Thoracic aorta (tissue), 2 donors: ENCODE data around the gene TDRD12. TPM values are rescaled to one million over a fixed set of nuclear protein-coding genes. Genes with fewer than 3 reads are reported as not detected.

Experiments
- ATAC-seq: fragments of 150-250 bp; one replicate; pipeline ENCODE4 v1.8.0; 2017; ENCODE audit warnings: low read depth; ENCODE audit not compliant: insufficient number of reproducible peaks, low FRiP score
- DNase-seq: peaks from one replicate; pipeline ENCODE4 v3.0.0-alpha.2; 2020; ENCODE audit warnings: low spot score
- H3K27ac ChIP-seq, 2 donors: fragments of 200-600 bp; sonication (generic); 1 replicate in 1 of 2; 2 replicates in 1 of 2; pipeline ENCODE4 v1.5.1; 2016; ENCODE audit warnings: mild to moderate bottlenecking in 2 of 2, moderate library complexity in 2 of 2
- H3K27me3 ChIP-seq: fragments of 200-600 bp; sonication (generic); replicated peaks from 2 replicates; pipeline ENCODE4 v1.6.0; 2016; ENCODE audit warnings: mild to moderate bottlenecking; ENCODE audit not compliant: insufficient read depth
- H3K36me3 ChIP-seq: fragments of 200-600 bp; sonication (generic); one replicate; pipeline ENCODE4 v1.5.1; 2016
- H3K4me1 ChIP-seq, 2 donors: fragments of 200-600 bp; sonication (generic); 1 replicate in 1 of 2; 2 replicates in 1 of 2; pipeline versions ENCODE4 v1.5.1 to v1.6.0; 2016; ENCODE audit warnings: low read depth in 2 of 2, mild to moderate bottlenecking in 1 of 2; ENCODE audit not compliant: control insufficient read depth in 1 of 2
- H3K4me3 ChIP-seq: fragments of 200-600 bp; sonication (generic); 2 replicates; pipeline ENCODE4 v1.5.1; 2016; ENCODE audit warnings: mild to moderate bottlenecking
- H3K9me3 ChIP-seq: fragments of 200-600 bp; sonication (generic); 2 replicates; pipeline ENCODE4 v1.5.1; 2016
- total RNA-seq, 2 donors: library from RNA; depleted of rRNA; stranded (reverse); fragments of >200 nt; gene quantifications; one replicate each; pipeline versions ENCODE4 v1.1.0 to v1.2.3, GENCODE V29; 2016
- TF ChIP-seq, protein P1 (sequence below): fragments of 200-600 bp; sonication (generic); IDR thresholded peaks from one replicate; pipeline ENCODE4 v1.5.1; 2019; ENCODE audit warnings: antibody characterized with exemption

The TDRD12 gene
- total RNA-seq, 2 donors from 2014 or later: not detected

DNA sequence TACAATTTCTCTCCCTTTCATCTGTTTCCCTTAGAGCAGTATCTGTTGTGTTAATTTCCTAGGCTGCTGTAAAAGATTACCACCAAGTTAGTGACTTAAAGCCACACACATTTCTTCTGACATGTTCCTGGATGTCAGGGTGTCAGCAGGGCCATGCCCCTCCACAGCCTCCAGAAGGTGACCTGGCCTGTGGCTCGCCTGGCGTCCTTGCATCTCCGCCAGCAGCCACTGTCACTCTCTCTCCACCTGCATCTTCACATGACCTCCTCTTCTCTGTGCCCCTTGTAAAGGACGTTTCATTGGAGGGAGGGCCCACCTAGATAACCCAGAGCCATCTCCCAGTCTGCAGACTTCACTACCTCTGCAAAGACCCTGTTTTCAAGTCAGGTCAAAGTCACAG, 88.7 kb downstream of the TDRD12 start:
- Histone ChIP-seq H3K4me3 (no peak overlapping the region), H3K27me3 (no peaks in the 10 kb centered on the region), H3K27ac (no peak overlapping the region), H3K36me3 (no peaks in the 10 kb centered on the region), H3K4me1 (no peaks in the 10 kb centered on the region), H3K9me3 (no peaks in the 10 kb centered on the region)
- TF ChIP-seq, protein P1, sequence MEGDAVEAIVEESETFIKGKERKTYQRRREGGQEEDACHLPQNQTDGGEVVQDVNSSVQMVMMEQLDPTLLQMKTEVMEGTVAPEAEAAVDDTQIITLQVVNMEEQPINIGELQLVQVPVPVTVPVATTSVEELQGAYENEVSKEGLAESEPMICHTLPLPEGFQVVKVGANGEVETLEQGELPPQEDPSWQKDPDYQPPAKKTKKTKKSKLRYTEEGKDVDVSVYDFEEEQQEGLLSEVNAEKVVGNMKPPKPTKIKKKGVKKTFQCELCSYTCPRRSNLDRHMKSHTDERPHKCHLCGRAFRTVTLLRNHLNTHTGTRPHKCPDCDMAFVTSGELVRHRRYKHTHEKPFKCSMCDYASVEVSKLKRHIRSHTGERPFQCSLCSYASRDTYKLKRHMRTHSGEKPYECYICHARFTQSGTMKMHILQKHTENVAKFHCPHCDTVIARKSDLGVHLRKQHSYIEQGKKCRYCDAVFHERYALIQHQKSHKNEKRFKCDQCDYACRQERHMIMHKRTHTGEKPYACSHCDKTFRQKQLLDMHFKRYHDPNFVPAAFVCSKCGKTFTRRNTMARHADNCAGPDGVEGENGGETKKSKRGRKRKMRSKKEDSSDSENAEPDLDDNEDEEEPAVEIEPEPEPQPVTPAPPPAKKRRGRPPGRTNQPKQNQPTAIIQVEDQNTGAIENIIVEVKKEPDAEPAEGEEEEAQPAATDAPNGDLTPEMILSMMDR: no peak
- DNase-seq: no peak
- ATAC-seq: no peak

DNA sequence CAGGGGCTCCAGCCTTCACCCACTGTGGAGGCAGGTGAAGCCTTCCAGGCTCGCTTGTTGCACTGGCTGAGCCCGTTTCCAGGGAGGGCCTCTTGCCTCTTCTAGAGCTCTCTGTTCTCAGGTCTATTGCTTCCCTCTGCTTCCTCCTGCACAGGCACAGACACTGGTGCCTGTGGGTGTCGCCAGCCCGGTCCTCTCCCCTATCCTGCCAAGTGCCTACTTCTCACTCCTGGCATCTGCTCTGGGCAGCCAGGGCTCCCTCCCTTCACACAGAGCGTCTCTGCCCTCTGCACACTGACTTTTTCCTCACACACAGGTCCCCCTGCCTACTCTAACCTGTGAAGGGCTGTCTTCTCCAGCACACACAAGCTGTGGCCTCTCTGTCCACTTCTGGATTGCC, 89.7 kb downstream of the TDRD12 start:
- ATAC-seq (no peak), DNase-seq (no peak)
- no peaks in the 10 kb centered on the region for H3K27me3 ChIP-seq
- TF ChIP-seq, protein P1: no peak
- H3K4me3 ChIP-seq: no peak overlapping the region
- H3K9me3 ChIP-seq: no peaks in the 10 kb centered on the region
- H3K36me3 ChIP-seq: no peaks in the 10 kb centered on the region
- no peak overlapping the region for H3K27ac ChIP-seq
- no peaks in the 10 kb centered on the region for H3K4me1 ChIP-seq

DNA sequence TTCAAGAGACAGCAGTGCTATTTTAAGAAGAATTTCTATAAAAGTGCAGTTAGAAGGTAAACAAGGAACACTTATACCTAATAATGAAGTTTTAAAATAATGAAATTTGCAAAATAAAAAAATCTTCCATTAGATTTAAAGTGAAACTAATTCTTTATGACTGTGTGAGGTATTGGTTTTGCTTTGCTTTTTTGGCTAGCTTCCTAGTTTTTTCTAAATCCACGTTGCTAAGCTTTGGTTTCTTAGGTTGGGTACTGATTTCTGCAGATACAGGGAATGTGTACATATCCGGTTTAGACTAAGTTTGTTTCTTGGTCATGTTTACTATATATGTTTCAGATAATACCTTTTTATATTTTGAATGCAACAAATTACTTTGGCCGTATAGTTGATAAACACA, 90.2 kb downstream of the TDRD12 start:
- no peak for DNase-seq
- Histone ChIP-seq H3K27me3 (no peaks in the 10 kb centered on the region), H3K4me3 (no peak overlapping the region), H3K36me3 (no peaks in the 10 kb centered on the region), H3K4me1 (no peaks in the 10 kb centered on the region), H3K9me3 (no peaks in the 10 kb centered on the region), H3K27ac (no peak overlapping the region)
- TF ChIP-seq, protein P1: no peak
- ATAC-seq: no peak

DNA sequence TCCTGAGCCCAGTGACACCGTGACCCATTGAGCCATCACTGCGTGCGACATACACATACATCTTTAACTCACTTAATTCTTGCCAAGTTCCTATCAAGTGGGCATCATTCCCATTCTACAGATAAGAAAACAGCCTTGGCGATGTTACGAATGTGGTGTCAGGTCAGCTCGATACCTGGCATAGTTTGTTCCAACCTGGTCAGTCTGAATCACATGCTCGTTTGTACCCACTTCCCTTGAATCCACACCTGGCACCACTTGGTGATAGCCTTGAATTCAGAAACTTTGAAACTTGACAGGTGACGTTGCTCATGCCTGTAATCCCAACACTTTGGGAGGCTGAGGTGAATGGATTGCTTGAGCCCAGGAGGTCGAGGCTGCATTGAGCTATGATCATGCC, 90.9 kb downstream of the TDRD12 start:
- H3K9me3 ChIP-seq: no peaks in the 10 kb centered on the region
- DNase-seq: no peak
- ATAC-seq: no peak
- TF ChIP-seq, protein P1: no peak
- H3K4me1 ChIP-seq: no peaks in the 10 kb centered on the region
- no peaks in the 10 kb centered on the region for H3K27me3 ChIP-seq
- no peaks in the 10 kb centered on the region for H3K36me3 ChIP-seq
- no peak overlapping the region for H3K4me3 ChIP-seq
- no peak overlapping the region for H3K27ac ChIP-seq

- Histone ChIP-seq H3K36me3 (no peaks in the 10 kb centered on the region), H3K9me3 (no peaks in the 10 kb centered on the region), H3K4me1 (no peaks in the 10 kb centered on the region), H3K27me3 (no peaks in the 10 kb centered on the region), H3K4me3 (no peak overlapping the region), H3K27ac (no peak overlapping the region)
- DNase-seq: no peak
- TF ChIP-seq, protein P1: no peak
- no peak for ATAC-seq
Observed at GRCh38 chr19:32811151-32811550, 91.6 kb downstream of the TDRD12 start.
